ENCODE measurements around the gene NFATC2.

DNA sequence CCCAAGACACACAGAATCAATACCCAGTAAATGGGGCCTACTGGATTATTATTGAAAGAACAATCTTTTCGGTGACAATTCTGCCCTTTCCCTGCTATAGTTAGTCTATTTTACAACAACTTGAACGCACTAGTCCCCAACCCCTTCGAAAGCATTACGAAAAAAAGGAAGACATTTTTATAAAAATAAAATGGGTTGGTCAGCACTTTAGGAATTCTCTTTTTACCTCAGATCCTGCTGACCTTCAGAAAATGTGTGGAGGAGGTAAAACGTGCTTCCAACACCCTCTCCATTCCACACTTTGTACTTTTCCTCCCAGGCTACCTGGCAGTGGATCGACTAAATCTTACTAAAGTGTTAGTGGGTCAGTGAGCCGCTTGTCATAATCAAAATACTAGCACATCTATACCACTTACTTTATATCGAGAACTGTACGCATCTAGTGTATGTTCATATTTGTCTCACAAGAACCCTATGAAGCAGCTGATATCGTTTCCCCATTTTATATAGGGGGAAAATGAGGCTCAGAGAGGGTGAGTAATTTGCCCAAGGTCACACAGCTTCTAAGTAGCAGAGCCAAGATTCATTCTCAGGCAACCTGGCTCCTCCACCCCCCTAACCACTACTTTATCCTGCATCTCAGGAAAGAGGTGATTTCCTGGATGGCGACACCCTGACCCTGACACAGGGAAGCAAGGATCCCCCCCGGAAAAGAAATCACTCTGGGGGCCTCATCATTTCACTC, 10.6 kb downstream of the NFATC2 start:
- TF ChIP-seq SP1 (IDR thresholded peaks at IDR 0.05) (no peak), ARNT (IDR thresholded peaks at IDR 0.05) (no peak), LEF1 (IDR thresholded peaks at IDR 0.05; ENCODE audit: borderline replicate concordance) (no peak), ELF4 (IDR thresholded peaks at IDR 0.05) (no peak), TARDBP (IDR thresholded peaks at IDR 0.05) (no peak), FOXK2 (IDR thresholded peaks at IDR 0.05) (no peak), FOXM1 (IDR thresholded peaks at IDR 0.05; ENCODE audit: borderline replicate concordance) (no peak), BHLHE40 (IDR thresholded peaks at IDR 0.05; ENCODE audit: borderline replicate concordance) (no peak), HDGF (IDR thresholded peaks at IDR 0.05; ENCODE audit: borderline replicate concordance) (no peak), FOXA1 (IDR thresholded peaks at IDR 0.05) (no peak)
- TF ChIP-seq, protein P1, sequence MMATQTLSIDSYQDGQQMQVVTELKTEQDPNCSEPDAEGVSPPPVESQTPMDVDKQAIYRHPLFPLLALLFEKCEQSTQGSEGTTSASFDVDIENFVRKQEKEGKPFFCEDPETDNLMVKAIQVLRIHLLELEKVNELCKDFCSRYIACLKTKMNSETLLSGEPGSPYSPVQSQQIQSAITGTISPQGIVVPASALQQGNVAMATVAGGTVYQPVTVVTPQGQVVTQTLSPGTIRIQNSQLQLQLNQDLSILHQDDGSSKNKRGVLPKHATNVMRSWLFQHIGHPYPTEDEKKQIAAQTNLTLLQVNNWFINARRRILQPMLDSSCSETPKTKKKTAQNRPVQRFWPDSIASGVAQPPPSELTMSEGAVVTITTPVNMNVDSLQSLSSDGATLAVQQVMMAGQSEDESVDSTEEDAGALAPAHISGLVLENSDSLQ (IDR thresholded peaks at IDR 0.05), result no peak
